Measurements from ENCODE around the gene CD47. TPM values are rescaled to one million over a fixed set of nuclear protein-coding genes. Genes with fewer than 3 reads are reported as not detected.

The CD47 gene
- total and polyA plus RNA-seq, 2 of the 13 experiments (the other 11 are each of a cell fraction or from before 2014, with no cell fraction given) = 3.3 to 6.5 TPM

DNA sequence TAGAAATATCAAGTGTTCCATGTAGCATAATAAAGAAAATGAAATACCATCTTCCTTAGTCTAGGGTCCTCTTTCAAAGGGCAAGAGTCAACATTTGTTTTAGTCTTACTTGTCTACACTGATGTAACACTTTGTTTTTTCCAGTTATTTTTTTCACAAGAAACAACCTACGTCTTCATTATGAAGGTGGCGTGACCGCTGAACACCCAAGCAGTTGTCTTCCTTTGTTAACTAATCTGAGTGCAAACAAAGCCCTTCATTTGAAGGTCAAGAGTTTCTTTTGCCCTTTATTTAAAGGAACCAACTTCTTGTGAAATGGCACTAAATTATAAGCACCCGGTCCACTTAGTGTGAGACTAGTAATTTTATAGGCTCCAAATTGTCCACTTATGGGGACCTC lies 73.2 kb downstream of the CD47 start:
- ChIA-PET CTCF (ENCODE audit: low intra/inter-chr PET ratio, low total read pairs) (no interaction called here), POLR2A (no interaction called here)
- no peak for FAIRE-seq
- WGBS (ENCODE audit: low lambda C conversion rate) = 38% methylated on average over 4 of the region's 4 CpGs
- H3K27me3 ChIP-seq (ENCODE audit: control insufficient read depth in 1 of 2, insufficient read depth in 2 of 2, low read length in 2 of 2) = peaks cover 0 to 3% of the 10 kb centered on the region in 2 experiments; a peak in 1 of 5 replicates
- H3K27ac ChIP-seq (ENCODE audit: extremely low read length, insufficient read depth, low read length) = no peak overlapping the region
- no peak for DNase-seq (ENCODE audit: low spot score)
- H4K20me1 ChIP-seq (ENCODE audit: insufficient read depth, low read length) = no peaks in the 10 kb centered on the region
- BruUV-seq (replicated peaks) = no TSS peak
- H3K79me2 ChIP-seq (ENCODE audit: insufficient read depth, low read length) = no peaks in the 10 kb centered on the region
- no peak overlapping the region for H3K9ac ChIP-seq (ENCODE audit: insufficient read depth, low read depth, low read length)
- in situ Hi-C loops (cut with HindIII; ENCODE audit: extremely low pct_ligation_motif_present, low pct_unique_long_range_greater_than_20kb) (no loop called here), intact Hi-C loops (cut with micrococcal nuclease; ENCODE audit: unreplicated experiment) (no loop called here)
- ATAC-seq = no peak
- H3K36me3 ChIP-seq (replicated peaks in 1 of 2; ENCODE audit: control insufficient read depth in 1 of 2, insufficient read depth in 2 of 2, low read length in 2 of 2) = no peaks in the 10 kb centered on the region
- no peaks in the 10 kb centered on the region for H3K4me1 ChIP-seq (ENCODE audit: insufficient read depth, low read length)
- H3K4me3 ChIP-seq (replicated peaks in 1 of 3; ENCODE audit: insufficient read depth in 1 of 3, low read depth in 2 of 3, low read length in 3 of 3) = no peak overlapping the region
- H3K4me2 ChIP-seq (ENCODE audit: low read depth, low read length) = no peak overlapping the region
- no peaks in the 10 kb centered on the region for H3K9me3 ChIP-seq (ENCODE audit: low read length)
- TF ChIP-seq GATAD2A (CRISPR knock-in tag; IDR thresholded peaks at IDR 0.05) = no peak
- TF ChIP-seq ETV6 (CRISPR knock-in tag; conservative IDR thresholded peaks at IDR 0.05) = no peak
- TF ChIP-seq MAFK (conservative IDR thresholded peaks at IDR 0.05 in 1 of 2, IDR thresholded peaks at IDR 0.05 in 1 of 2; ENCODE audit: low read length in 2 of 2) = no peak
- no peak for TF ChIP-seq HDAC2 (CRISPR knock-in tag; IDR thresholded peaks at IDR 0.05)
- TF ChIP-seq RARG (CRISPR knock-in tag; IDR thresholded peaks at IDR 0.05; ENCODE audit: low read depth) = no peak
- TF ChIP-seq AKAP8 (CRISPR knock-in tag; IDR thresholded peaks at IDR 0.05) = no peak
- TF ChIP-seq ZBTB38 (CRISPR knock-in tag; IDR thresholded peaks at IDR 0.05) = no peak
- TF ChIP-seq REPIN1 (CRISPR knock-in tag; IDR thresholded peaks at IDR 0.05; ENCODE audit: borderline replicate concordance, low read depth) = no peak
- TF ChIP-seq NBN (conservative IDR thresholded peaks at IDR 0.05) = no peak
- TF ChIP-seq SCMH1 (CRISPR knock-in tag; IDR thresholded peaks at IDR 0.05; ENCODE audit: borderline replicate concordance) = no peak
- no peak for TF ChIP-seq ZNF3 (CRISPR knock-in tag; IDR thresholded peaks at IDR 0.05)
- TF ChIP-seq, protein P1, sequence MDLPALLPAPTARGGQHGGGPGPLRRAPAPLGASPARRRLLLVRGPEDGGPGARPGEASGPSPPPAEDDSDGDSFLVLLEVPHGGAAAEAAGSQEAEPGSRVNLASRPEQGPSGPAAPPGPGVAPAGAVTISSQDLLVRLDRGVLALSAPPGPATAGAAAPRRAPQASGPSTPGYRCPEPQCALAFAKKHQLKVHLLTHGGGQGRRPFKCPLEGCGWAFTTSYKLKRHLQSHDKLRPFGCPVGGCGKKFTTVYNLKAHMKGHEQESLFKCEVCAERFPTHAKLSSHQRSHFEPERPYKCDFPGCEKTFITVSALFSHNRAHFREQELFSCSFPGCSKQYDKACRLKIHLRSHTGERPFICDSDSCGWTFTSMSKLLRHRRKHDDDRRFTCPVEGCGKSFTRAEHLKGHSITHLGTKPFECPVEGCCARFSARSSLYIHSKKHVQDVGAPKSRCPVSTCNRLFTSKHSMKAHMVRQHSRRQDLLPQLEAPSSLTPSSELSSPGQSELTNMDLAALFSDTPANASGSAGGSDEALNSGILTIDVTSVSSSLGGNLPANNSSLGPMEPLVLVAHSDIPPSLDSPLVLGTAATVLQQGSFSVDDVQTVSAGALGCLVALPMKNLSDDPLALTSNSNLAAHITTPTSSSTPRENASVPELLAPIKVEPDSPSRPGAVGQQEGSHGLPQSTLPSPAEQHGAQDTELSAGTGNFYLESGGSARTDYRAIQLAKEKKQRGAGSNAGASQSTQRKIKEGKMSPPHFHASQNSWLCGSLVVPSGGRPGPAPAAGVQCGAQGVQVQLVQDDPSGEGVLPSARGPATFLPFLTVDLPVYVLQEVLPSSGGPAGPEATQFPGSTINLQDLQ (CRISPR knock-in tag; IDR thresholded peaks at IDR 0.05) = no peak
- no peak for TF ChIP-seq ZNF616 (CRISPR knock-in tag; IDR thresholded peaks at IDR 0.05; ENCODE audit: low read depth)
- TF ChIP-seq KDM6A (CRISPR knock-in tag; IDR thresholded peaks at IDR 0.05; ENCODE audit: low read depth) = no peak
- TF ChIP-seq ZBTB7B (CRISPR knock-in tag; IDR thresholded peaks at IDR 0.05) = no peak
- TF ChIP-seq ZNF235 (CRISPR knock-in tag; IDR thresholded peaks at IDR 0.05; ENCODE audit: borderline replicate concordance) = no peak
- TF ChIP-seq, protein P2, sequence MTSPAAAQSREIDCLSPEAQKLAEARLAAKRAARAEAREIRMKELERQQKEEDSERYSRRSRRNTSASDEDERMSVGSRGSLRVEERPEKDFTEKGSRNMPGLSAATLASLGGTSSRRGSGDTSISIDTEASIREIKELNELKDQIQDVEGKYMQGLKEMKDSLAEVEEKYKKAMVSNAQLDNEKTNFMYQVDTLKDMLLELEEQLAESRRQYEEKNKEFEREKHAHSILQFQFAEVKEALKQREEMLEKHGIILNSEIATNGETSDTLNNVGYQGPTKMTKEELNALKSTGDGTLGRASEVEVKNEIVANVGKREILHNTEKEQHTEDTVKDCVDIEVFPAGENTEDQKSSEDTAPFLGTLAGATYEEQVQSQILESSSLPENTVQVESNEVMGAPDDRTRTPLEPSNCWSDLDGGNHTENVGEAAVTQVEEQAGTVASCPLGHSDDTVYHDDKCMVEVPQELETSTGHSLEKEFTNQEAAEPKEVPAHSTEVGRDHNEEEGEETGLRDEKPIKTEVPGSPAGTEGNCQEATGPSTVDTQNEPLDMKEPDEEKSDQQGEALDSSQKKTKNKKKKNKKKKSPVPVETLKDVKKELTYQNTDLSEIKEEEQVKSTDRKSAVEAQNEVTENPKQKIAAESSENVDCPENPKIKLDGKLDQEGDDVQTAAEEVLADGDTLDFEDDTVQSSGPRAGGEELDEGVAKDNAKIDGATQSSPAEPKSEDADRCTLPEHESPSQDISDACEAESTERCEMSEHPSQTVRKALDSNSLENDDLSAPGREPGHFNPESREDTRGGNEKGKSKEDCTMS (CRISPR knock-in tag; conservative IDR thresholded peaks at IDR 0.05) = no peak
- no peak for TF ChIP-seq MAFF (IDR thresholded peaks at IDR 0.05; ENCODE audit: low read depth, low read length)
- no peak overlapping the region for H2AFZ ChIP-seq (ENCODE audit: low read length)
